NOMO-1 treated with dmso at 0.1 percent for 144 hours (cell line): ENCODE data around the gene TTYH3.

Experiments
- DNase-seq: peaks from one replicate; lab custom pipeline; 2025; ENCODE audit not compliant: unreplicated experiment; lab: John Stamatoyannopoulos, UW

Gene TTYH3

DNA sequence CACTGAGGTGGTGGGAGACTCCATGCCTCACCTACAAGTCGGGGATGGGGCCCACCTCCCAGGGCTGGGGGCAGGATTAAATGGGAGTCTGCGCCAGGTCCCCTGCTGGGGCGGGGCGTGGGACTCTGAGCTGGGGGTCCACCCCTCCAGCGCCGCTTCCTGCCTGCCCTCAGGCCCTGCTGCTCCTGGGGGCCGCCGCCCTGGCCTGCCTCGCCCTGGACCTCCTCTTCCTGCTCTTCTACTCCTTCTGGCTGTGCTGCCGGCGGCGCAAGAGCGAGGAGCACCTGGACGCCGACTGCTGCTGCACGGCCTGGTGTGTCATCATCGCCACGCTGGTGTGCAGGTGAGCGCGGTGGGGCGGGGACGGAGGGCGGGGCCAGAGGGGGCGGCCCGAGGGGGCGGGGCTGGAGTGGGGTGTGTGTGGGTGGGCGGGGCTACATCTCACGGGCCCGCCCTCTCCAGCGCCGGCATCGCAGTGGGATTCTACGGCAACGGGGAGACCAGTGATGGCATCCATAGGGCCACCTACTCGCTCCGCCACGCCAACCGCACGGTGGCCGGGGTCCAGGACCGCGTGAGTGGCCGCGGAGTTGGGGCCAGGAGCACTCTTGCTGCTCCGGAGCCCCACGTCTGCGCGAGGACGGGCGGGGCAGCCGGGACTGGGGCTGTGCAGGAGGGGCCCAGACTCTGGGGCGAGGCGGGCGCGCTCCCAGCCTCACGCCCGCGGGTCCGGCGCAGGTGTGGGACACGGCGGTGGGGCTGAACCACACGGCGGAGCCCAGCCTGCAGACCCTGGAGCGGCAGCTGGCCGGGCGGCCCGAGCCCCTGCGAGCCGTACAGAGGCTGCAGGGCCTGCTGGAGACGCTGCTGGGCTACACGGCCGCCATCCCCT is 15.1 kb downstream of the TTYH3 start:
- DNase-seq = no peak

DNA sequence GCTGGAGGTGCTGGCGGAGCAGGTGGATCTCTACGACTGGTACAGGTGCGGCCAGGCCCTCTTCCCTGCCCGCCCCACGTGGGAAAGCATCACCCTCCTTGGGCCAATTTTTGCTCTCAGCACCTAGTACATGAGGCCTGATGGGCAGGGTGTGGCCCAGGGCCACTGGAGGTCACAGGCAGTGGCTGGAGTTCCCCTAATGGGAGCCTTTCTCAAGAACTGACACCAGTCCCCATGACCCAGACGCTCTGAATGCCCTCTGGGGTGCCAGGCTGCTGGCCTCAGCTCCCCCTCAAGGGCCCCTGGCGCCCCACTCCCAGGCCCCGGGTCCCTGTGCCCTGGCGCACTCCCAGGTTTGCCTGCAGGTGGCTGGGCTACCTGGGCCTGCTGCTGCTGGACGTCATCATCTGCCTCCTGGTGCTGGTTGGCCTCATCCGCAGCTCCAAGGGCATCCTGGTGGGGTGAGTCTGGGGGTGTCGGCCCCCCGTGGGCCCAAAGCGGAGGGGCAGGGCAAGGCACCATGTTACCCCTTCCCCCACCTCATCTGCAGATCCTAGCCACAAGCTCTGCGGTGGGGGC is 15.9 kb downstream of the TTYH3 start:
- DNase-seq = no peak

DNA sequence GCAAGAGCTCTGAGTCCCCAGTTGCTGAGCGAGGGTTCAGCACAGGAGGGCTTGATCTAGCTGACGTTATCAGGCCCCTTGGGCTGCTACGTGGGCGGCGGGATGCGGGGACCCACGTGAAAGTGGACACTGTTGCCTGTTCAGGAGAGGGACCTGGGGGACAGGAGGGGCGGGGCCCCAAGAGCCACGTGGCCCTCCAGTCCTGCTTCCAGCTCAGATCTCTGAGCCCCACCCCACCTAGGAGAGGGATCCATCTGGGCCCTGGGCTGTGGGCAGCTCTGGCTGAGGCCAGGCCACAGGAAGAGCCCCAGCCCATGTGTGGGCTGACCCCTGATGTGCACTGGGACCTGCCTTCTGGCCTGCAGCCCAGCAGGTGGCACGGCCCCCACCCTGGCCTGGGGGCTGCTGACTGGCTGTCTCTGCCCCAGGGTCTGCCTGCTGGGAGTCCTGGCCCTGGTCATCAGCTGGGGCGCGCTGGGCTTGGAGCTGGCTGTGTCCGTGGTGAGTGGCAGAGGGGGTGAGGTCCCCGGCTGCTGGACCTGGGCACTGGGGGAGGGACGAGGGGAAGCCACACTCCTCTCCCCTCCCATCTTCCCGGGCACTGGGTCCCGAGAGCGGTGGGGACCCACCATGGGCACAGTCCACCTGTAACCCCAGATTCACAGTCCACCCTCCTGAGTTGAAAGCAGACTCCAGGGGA is 17.5 kb downstream of the TTYH3 start:
- no peak for DNase-seq

- no peak for DNase-seq
Measured at GRCh38 chr7:2649991-2650390, 18.2 kb downstream of the TTYH3 start.

DNA sequence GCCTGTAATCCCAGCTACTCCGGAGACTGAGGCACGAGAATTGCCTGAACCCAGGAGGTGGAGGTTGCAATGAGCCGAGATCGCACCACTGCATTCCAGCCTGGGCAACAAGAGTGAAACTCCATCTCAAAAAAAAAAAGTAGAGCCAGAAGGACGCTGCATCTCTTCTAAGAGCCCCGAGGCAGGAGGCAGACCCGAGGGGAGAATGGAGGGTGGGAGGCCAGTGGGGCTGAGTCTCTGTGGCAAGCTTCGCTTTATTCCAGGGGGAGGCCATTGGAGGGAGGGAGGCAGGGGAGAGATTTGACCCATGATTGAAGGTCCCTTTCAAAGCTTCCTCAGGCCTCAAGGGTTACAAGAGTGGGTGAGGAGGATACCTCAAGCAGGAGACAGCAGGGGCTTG is 18.7 kb downstream of the TTYH3 start:
- DNase-seq = no peak

DNA sequence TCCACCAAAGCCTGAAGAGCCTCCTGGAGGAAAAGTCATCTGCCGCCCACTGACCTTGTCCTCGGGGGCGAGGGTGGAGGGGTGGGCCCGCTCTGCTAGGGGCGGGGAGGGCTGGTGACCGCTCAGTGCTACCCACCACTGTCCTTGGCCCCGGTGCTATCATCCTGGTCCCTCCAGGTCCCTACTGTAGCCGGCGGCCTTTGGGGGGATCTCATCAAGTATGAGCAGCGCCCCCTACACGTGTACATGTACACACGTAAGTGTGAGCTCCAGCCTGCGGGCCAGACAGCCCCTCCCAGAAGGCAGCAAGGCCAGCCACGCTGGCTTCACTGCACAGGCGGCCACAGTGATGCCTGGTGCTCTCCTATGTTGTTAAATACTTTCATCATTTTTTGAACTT is 19.6 kb downstream of the TTYH3 start:
- no peak for DNase-seq

DNA sequence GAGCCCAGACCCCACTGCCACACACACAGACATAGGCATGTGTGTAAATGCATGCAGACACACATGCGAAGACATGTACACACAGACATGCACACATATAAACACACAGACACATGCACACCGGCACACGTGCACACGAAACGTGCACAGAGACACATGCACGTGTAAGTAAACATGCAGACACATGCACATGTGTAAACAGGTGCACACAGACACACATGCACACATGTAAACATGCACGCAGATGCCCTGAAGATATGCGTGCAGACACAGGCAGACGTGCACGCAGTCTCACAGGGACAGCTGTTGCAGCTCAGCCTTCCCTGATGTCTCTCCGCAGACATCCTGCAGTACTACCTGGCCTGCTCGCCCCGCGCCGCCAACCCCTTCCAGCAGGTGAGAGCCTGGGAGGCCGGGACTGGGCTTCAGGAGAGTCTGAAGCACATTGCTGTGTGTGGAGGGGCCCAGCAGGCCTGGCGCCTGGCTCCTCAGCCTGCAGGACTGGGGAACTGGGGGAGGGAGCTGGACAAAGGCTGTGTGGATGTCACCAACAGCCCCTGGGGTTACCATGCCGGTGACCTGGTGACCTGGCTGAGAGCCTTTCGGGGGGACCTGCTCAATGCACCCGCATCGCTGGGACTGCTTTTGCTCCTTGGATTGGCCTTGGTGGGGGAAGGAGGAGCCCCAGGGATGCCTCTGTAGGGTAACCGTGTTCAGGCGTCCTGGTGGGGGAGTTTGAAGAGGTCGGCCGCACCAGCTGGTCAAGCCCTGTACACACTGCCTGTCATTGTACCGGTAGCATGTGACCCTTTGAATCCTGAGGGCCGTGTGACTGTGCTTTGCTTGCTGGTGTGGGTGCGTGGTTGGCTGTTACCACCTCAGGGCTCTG is 20.3 kb downstream of the TTYH3 start:
- no peak for DNase-seq

DNA sequence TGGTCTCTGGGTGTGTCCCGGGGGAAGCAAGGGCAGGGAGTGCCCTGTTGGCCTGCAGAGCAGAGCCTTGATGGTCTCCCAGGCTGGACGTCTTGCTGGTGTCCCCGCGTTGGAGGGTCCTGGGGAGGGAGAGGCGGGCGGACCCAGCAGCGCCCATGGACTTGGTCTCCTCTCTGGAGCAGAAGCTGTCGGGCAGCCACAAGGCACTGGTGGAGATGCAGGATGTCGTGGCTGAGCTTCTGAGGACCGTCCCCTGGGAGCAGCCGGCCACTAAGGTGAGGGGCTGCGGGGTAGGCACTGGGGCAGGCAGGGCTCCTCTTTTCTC is 20.9 kb downstream of the TTYH3 start:
- DNase-seq = no peak

GRCh38 chr7:2654059-2654458 is 22.3 kb downstream of the TTYH3 start:
- no peak for DNase-seq

- DNase-seq = no peak
Measured at GRCh38 chr7:2655870-2656614, 24.3 kb downstream of the TTYH3 start.

- DNase-seq = no peak
Measured at GRCh38 chr7:2657208-2657607, 25.4 kb downstream of the TTYH3 start.

GRCh38 chr7:2657920-2658671 is 26.3 kb downstream of the TTYH3 start:
- DNase-seq = no peak

DNA sequence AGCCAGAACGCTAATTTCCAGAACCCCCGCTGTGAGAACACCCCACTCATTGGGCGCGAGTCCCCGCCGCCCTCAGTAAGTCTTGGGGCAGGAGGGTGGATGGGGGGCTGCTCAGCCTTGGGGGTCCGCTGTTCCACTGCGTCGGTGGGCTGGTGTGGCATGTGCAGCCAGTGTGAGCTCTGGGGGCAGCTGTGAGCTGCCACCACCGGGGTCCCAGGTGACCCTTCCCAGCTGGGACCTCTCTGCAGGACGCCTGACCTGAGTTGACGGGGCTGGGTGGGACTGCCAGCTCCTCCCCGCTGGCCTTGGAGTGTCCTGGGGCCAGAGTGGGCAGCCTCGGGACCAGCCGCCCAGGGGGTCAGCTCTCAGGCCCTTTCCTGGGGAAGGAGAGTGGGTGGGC is 27.2 kb downstream of the TTYH3 start:
- DNase-seq = no peak

GRCh38 chr7:2659556-2660358 is 28.0 kb downstream of the TTYH3 start:
- DNase-seq = no peak

DNA sequence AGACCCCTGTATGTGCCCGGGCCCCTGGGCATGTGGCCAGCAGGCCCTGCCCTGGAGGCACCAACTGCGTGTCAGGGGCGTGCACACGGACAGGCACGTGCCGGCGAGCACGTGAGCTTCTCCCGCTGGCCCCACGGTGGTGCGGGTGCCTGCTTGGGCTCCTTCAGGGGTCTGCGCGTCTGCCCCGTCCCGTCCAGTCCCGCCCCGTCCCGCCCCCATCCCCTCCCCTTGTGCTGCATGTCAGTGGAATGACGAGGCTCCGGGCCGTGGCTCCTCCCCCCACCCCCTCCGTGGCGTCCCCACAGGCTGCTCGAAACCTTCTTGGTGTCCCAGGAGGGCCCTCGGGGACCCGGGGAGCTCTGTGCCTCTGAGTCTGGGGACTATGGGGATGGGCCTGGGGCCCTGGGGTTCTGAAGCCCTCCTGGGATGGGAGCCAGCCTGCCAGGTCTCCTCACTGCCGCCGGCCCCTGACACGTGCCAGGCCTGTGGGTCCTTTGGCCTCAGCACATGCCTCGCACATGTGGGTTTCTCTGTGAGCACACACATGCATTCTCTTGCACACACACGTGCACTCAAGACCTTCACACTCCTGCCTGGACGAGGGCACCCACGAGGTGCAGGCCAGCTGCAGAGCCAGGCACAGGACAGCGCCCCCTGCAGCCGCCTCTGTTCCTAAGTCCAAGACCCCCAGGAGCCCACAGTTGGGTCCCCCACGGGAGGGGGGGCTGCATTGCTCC is 28.7 kb downstream of the TTYH3 start:
- DNase-seq = no peak

DNA sequence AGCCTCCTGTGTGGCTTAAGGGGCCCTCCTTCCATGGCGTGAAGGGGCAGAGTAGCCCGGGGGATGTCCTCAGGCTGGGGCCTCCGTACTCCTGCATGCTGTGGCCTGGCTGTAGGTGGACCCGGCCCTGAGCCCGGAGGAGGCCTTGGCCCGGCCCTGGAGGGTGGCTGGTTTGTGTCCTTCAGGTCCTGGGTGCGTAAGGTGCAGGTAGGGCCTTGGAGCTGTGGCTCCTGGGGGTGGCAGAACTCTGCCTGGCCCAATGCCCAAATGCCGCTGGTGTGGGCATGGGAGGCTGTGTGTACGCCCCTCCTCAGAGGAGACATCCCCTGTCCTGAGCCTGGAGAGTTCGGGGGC is 29.3 kb downstream of the TTYH3 start:
- no peak for DNase-seq

DNA sequence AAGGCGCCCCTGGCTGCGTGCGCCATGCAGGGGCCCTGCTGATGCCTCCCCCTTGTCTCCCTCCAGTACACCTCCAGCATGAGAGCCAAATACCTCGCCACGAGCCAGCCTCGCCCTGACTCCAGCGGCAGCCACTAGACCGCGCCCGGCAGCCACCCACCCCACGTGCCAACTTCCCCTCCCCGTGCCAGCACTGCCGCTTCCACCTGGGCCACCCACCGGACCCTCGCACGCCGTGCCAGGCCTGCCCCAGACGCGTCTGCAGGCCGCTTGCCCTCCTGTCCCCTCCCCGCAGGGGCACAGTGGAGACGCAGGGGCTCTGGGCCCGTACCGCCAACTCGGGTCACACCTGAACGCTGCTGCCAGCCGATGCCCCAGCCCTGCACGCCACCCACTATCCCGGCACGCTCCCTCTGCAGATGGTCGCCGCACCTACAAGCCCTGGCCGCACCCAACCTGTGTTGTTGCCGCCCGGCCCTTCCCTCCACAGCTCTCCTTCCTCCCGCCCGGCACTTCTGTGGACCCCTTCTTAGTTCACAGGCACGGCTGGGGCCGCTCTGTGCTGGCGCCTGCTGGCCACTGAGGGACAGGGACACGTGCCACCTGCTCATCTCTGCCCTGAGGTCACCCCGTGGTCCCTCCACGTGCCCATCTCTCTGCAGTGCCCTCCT is 30.0 kb downstream of the TTYH3 start:
- DNase-seq = no peak
